IMR-90 (cell line): Measurements from ENCODE around the gene SIT1. TPM values are rescaled to one million over a fixed set of nuclear protein-coding genes. Genes with fewer than 3 reads are reported as not detected.
A peak's percentile ranks its signal among the peaks of the same experiment; 100 is the strongest.

Source experiments
- ATAC-seq: fragments of 200-7000 bp; cut with Tn5 transposase; 2 replicates; pipeline ENCODE4 v1.9.1; 2020; ENCODE audit warnings: low read depth, mild to moderate bottlenecking, moderate library complexity
- BruUV-seq: library from RNA; stranded (reverse); fragments of 400-500 nt; replicated peaks from 2 replicates; lab custom pipeline; 2021; lab: Mats Ljungman, UMichigan
- CTCF ChIA-PET: fragments of 300-600 bp; formaldehyde crosslinking; extraction: SDS; loops from one replicate; lab custom pipeline; 2021; ENCODE audit warnings: antibody characterized with exemption; lab: Yijun Ruan, JAX
- POLR2A ChIA-PET: fragments of 300-600 bp; sonication (Branson Sonifier 250); formaldehyde crosslinking; loops from one replicate; lab custom pipeline; 2022; ENCODE audit warnings: antibody characterized with exemption; ENCODE audit not compliant: unreplicated experiment; lab: Charles Lee
- DNase-seq: peaks from one replicate; pipeline ENCODE4 v3.0.0; 2013
- H2AFZ ChIP-seq: replicated peaks from 2 replicates; pipeline ENCODE3; 2013; ENCODE audit warnings: low read length, mild to moderate bottlenecking; ENCODE audit not compliant: poor library complexity
- H2AK5ac ChIP-seq: 2 replicates; pipeline ENCODE4 v1.6.1; 2013; ENCODE audit warnings: low read depth, low read length, inconsistent platforms
- H2AK9ac ChIP-seq: replicated peaks from 2 replicates; pipeline ENCODE3; 2013; ENCODE audit warnings: mild to moderate bottlenecking, low read depth, low read length, moderate library complexity; ENCODE audit not compliant: poor library complexity
- H2BK120ac ChIP-seq: 2 replicates; pipeline ENCODE4 v1.6.1; 2013; ENCODE audit warnings: low read depth, low read length, inconsistent platforms
- H2BK15ac ChIP-seq: 3 replicates; pipeline ENCODE4 v1.6.1; 2013; ENCODE audit warnings: low read depth, low read length, inconsistent platforms
- H2BK20ac ChIP-seq: 2 replicates; pipeline ENCODE4 v1.6.1; 2013; ENCODE audit warnings: low read depth, mild to moderate bottlenecking, inconsistent platforms, low read length, moderate library complexity
- H2BK5ac ChIP-seq: 2 replicates; pipeline ENCODE4 v1.6.1; 2013; ENCODE audit warnings: mild to moderate bottlenecking, low read depth, low read length, inconsistent platforms; ENCODE audit not compliant: poor library complexity, severe bottlenecking
- H3K14ac ChIP-seq: replicated peaks from 2 replicates; pipeline ENCODE4 v1.6.1; 2013; ENCODE audit warnings: low read depth, low read length, inconsistent platforms
- H3K18ac ChIP-seq: 2 replicates; pipeline ENCODE4 v1.6.1; 2013; ENCODE audit warnings: low read depth, low read length, control low read depth
- H3K23ac ChIP-seq: 2 replicates; pipeline ENCODE4 v1.6.1; 2013; ENCODE audit warnings: low read depth, low read length, inconsistent platforms
- H3K27ac ChIP-seq: 2 replicates; pipeline ENCODE4 v1.5.1; 2013; ENCODE audit warnings: mild to moderate bottlenecking, control low read depth, low read length; ENCODE audit not compliant: insufficient read depth
- H3K27me3 ChIP-seq: 2 replicates; pipeline ENCODE4 v1.6.1; 2013; ENCODE audit warnings: low read length; ENCODE audit not compliant: control insufficient read depth, insufficient read depth
- H3K36me3 ChIP-seq: 2 replicates; pipeline ENCODE4 v1.6.1; 2013; ENCODE audit warnings: low read length, mixed read lengths; ENCODE audit not compliant: control insufficient read depth, insufficient read depth
- H3K4ac ChIP-seq: 2 replicates; pipeline ENCODE4 v1.6.1; 2013; ENCODE audit warnings: low read depth, low read length, inconsistent platforms
- H3K4me1 ChIP-seq: 2 replicates; pipeline ENCODE4 v1.6.1; 2013; ENCODE audit warnings: low read length, mixed read lengths; ENCODE audit not compliant: control insufficient read depth, insufficient read depth
- H3K4me2 ChIP-seq: 2 replicates; pipeline ENCODE4 v1.6.1; 2013; ENCODE audit warnings: low read depth, mild to moderate bottlenecking, control low read depth, low read length, moderate library complexity
- H3K4me3 ChIP-seq: 2 replicates; pipeline ENCODE4 v1.5.1; 2013; ENCODE audit warnings: low read depth, mild to moderate bottlenecking, control low read depth, low read length, moderate library complexity; ENCODE audit not compliant: insufficient read depth
- H3K56ac ChIP-seq: 2 replicates; pipeline ENCODE4 v1.6.1; 2013; ENCODE audit warnings: low read length, inconsistent platforms; ENCODE audit not compliant: insufficient read depth; ENCODE audit errors: extremely low read depth
- H3K79me1 ChIP-seq, 2 experiments: 2 replicates each; pipeline ENCODE4 v1.6.1; 2013; ENCODE audit warnings: low read length in 2 of 2, inconsistent platforms in 1 of 2, low read depth in 1 of 2
- H3K9ac ChIP-seq: 2 replicates; pipeline ENCODE4 v1.6.1; 2013; ENCODE audit warnings: low read depth, low read length, control low read depth
- H3K9me1 ChIP-seq: 2 replicates; pipeline ENCODE4 v1.6.1; 2013; ENCODE audit warnings: low read length, inconsistent platforms; ENCODE audit not compliant: insufficient read depth
- H3K9me3 ChIP-seq: 2 replicates; pipeline ENCODE4 v1.6.1; 2013; ENCODE audit warnings: low read length; ENCODE audit not compliant: control insufficient read depth, insufficient read depth
- H4K20me1 ChIP-seq: 2 replicates; pipeline ENCODE4 v1.6.1; 2013; ENCODE audit warnings: low read length, inconsistent platforms; ENCODE audit not compliant: insufficient read depth
- H4K5ac ChIP-seq: 2 replicates; pipeline ENCODE4 v1.6.1; 2013; ENCODE audit warnings: mild to moderate bottlenecking, low read depth, low read length, control low read depth
- H4K8ac ChIP-seq, 2 experiments: 2 replicates each; pipeline ENCODE4 v1.6.1; 2013; ENCODE audit warnings: low read depth in 2 of 2, low read length in 2 of 2, control low read depth in 1 of 2, inconsistent platforms in 1 of 2
- H4K91ac ChIP-seq: 2 replicates; pipeline ENCODE4 v1.6.1; 2013; ENCODE audit warnings: low read depth, low read length, inconsistent platforms; ENCODE audit not compliant: insufficient read depth
- BHLHE40 ChIP-seq: fragments of 150-350 bp; IDR thresholded peaks from 2 replicates; pipeline ENCODE4 v1.6.1; 2016; ENCODE audit warnings: mild to moderate bottlenecking, low read depth, low read length
- CEBPB ChIP-seq: IDR thresholded peaks from 2 replicates; pipeline ENCODE4 v1.6.1; 2012; ENCODE audit warnings: low read depth, low read length, improper control_type of control experiment
- CHD1 ChIP-seq: IDR thresholded peaks from 2 replicates; pipeline ENCODE4 v1.6.1; 2012; ENCODE audit warnings: low read depth, low read length, improper control_type of control experiment
- CTCF ChIP-seq: conservative IDR thresholded peaks from 2 replicates; pipeline ENCODE4 v1.5.1; 2012; ENCODE audit warnings: mild to moderate bottlenecking, low read depth, low read length, improper control_type of control experiment
- FOS ChIP-seq: fragments of 150-350 bp; IDR thresholded peaks from 2 replicates; pipeline ENCODE4 v1.6.1; 2016; ENCODE audit warnings: low read depth, low read length
- MAFK ChIP-seq: IDR thresholded peaks from 2 replicates; pipeline ENCODE4 v1.6.1; 2012; ENCODE audit warnings: low read depth, low read length, improper control_type of control experiment
- MAZ ChIP-seq: IDR thresholded peaks from 2 replicates; pipeline ENCODE4 v1.6.1; 2012; ENCODE audit warnings: low read depth, mild to moderate bottlenecking, low read length, improper control_type of control experiment, moderate library complexity, borderline replicate concordance
- MXI1 ChIP-seq: IDR thresholded peaks from 2 replicates; pipeline ENCODE4 v1.6.1; 2012; ENCODE audit warnings: low read depth, mild to moderate bottlenecking, low read length, moderate library complexity, borderline replicate concordance
- POLR2A ChIP-seq: IDR thresholded peaks from 2 replicates; pipeline ENCODE4 v1.6.1; 2012; ENCODE audit warnings: mild to moderate bottlenecking, low read depth, low read length
- RAD21 ChIP-seq: IDR thresholded peaks from 2 replicates; pipeline ENCODE4 v1.6.1; 2012; ENCODE audit warnings: low read length, improper control_type of control experiment
- RCOR1 ChIP-seq: IDR thresholded peaks from 2 replicates; pipeline ENCODE4 v1.6.1; 2012; ENCODE audit warnings: mild to moderate bottlenecking, low read length, improper control_type of control experiment; ENCODE audit not compliant: insufficient replicate concordance
- RFX5 ChIP-seq: IDR thresholded peaks from 2 replicates; pipeline ENCODE4 v1.8.0; 2012; ENCODE audit warnings: low read depth, mild to moderate bottlenecking, low read length, moderate library complexity
- USF2 ChIP-seq: fragments of 150-350 bp; IDR thresholded peaks from 2 replicates; pipeline ENCODE4 v1.6.1; 2017; ENCODE audit warnings: mild to moderate bottlenecking, antibody characterized with exemption, low read length, low read depth
- WGBS, 2 experiments: methylation state at CpG; one replicate each; pipeline versions ENCODE4 v1.1.5 to v1.1.7; 2013; ENCODE audit warnings: missing lambda C conversion rate in 2 of 2; ENCODE audit not compliant: insufficient read length in 1 of 2; ENCODE audit errors: extremely low coverage in 2 of 2; 5-methylcytosine and 5-hydroxymethylcytosine counted together
- dilution Hi-C: fragments of 300-500 bp; cut with HindIII; formaldehyde crosslinking; loops from one replicate; pipeline ENCODE4 v1.14.3; 2018; ENCODE audit warnings: low sequenced_read_pairs; ENCODE audit not compliant: unreplicated experiment
- in situ Hi-C: fragments of 300-500 bp; cut with MboI; formaldehyde crosslinking; loops from 3 replicates; pipeline ENCODE4 v1.14.3; 2019; ENCODE audit warnings: low sequenced_read_pairs, inconsistent platforms, mixed read lengths
- intact Hi-C: fragments of 100-400 bp; cut with micrococcal nuclease; formaldehyde crosslinking; loops from 2 replicates; pipeline ENCODE4 v1.10.0; 2022
- polyA plus RNA-seq, 3 experiments: library from polyadenylated mRNA; depleted of rRNA; stranded (reverse); fragments of >200 nt; gene quantifications; 2 replicates each; pipeline ENCODE4 v1.2.3, GENCODE V29; 2012; ENCODE audit warnings: low replicate concordance in 1 of 3
- total RNA-seq: library from RNA; depleted of rRNA; stranded (reverse); fragments of >200 nt; gene quantifications from 2 replicates; pipeline ENCODE4 v1.2.3, GENCODE V29; 2012

Gene SIT1
- total and polyA plus RNA-seq, 2 of the 4 experiments (the other 2 are of a cell fraction), result not detected

GRCh38 chr9:35664531-35665470 lies 14.1 kb upstream of the SIT1 start, which contains the start of gene ARHGEF39:
TSS of gene ARHGEF39 (minus strand) at chr9:35665195. CDS start at chr9:35665169, 26 bp downstream.
- peak within 1 kb of the TSS; percentile 87 for H2AK9ac ChIP-seq
- peak within 1 kb of the TSS; percentile 79 for H3K9ac ChIP-seq
- H2BK120ac ChIP-seq, result peak within 1 kb of the TSS; percentile 77
- H3K27ac ChIP-seq, result peak within 1 kb of the TSS; percentile 75
- peak within 1 kb of the TSS; percentile 63 for H3K23ac ChIP-seq
- ChIA-PET POLR2A (interaction anchor here (0.9 to 1.3 kb wide), 3 partner anchors 13 to 68 kb away, joined by 3 to 11 read pairs (median 4); partner anchors contain the start of genes CREB3 and TLN1), CTCF (interaction anchor here (0.8 to 1.5 kb wide), 2 partner anchors 13 kb away, joined by 4 to 5 read pairs; no protein-coding TSS in a partner anchor)
- peak within 1 kb of the TSS; percentile 66 for H2BK5ac ChIP-seq
- H2BK15ac ChIP-seq, result peak within 1 kb of the TSS; percentile 90; the same call in 2 of the 3 replicates
- peak within 1 kb of the TSS; percentile 70; the same call in 1 of the 2 replicates for H4K5ac ChIP-seq
- ATAC-seq (peak; percentile 82), DNase-seq (peak; percentile 68)
- 0% methylated on average over 18 of the region's 58 CpGs; no CpG with 5 or more reads in 1 of the 2 experiments for WGBS, 2 experiments
- peak within 1 kb of the TSS; percentile 92 for H3K4me2 ChIP-seq
- in situ Hi-C loops (no loop called here), dilution Hi-C loops (no loop called here), intact Hi-C loops (loop anchor here (2.0 kb wide), 1 partner anchor 16 kb away; no protein-coding TSS in a partner anchor)
- peak within 1 kb of the TSS; percentile 72 for H3K4me3 ChIP-seq
- peak within 1 kb of the TSS; percentile 92 to 94 for H4K8ac ChIP-seq
- H3K79me1 ChIP-seq, result peaks cover 28 to 53% of the 10 kb centered on the region in 2 experiments; a peak in 3 of 4 replicates
- peak within 1 kb of the TSS; percentile 84 for H3K14ac ChIP-seq
- peak within 1 kb of the TSS; percentile 66 for H3K56ac ChIP-seq
- H2AK5ac ChIP-seq, result peak within 1 kb of the TSS; percentile 52
- peaks cover 11% of the 10 kb centered on the region for H3K36me3 ChIP-seq
- no peaks in the 10 kb centered on the region for H3K27me3 ChIP-seq
- H2BK20ac ChIP-seq, result peak within 1 kb of the TSS; percentile 14; the same call in 1 of the 2 replicates
- peak within 1 kb of the TSS; percentile 88 for H4K91ac ChIP-seq
- H3K18ac ChIP-seq, result peak within 1 kb of the TSS; percentile 25
- H3K9me3 ChIP-seq, result no peaks in the 10 kb centered on the region
- H2AFZ ChIP-seq, result peak within 1 kb of the TSS; percentile 98
- no peaks in the 10 kb centered on the region for H4K20me1 ChIP-seq
- BruUV-seq, result no TSS peak
- H3K4ac ChIP-seq, result peak within 1 kb of the TSS; percentile 59
- H3K9me1 ChIP-seq, result peaks cover 27% of the 10 kb centered on the region
- H3K4me1 ChIP-seq, result peaks cover 25% of the 10 kb centered on the region
- no peak for TF ChIP-seq RAD21
- peak; percentile 96 for TF ChIP-seq MXI1
- no peak for TF ChIP-seq RCOR1
- no peak for TF ChIP-seq CEBPB
- peak; percentile 23; the same call in 1 of the 2 replicates for TF ChIP-seq CTCF
- no peak for TF ChIP-seq RFX5
- no peak for TF ChIP-seq CHD1
- TF ChIP-seq POLR2A, result peak; percentile 24; the same call in 1 of the 2 replicates
- no peak for TF ChIP-seq FOS
- peak; percentile 94; the same call in 1 of the 2 replicates for TF ChIP-seq MAZ
- no peak for TF ChIP-seq BHLHE40
- TF ChIP-seq MAFK, result no peak
- TF ChIP-seq USF2, result no peak
